Effector CD8-positive, alpha-beta T cell (primary cell): ENCODE measurements around the gene JUND.

Source experiments
- DNase-seq: peaks from one replicate; lab custom pipeline; 2025; lab: John Stamatoyannopoulos, UW

JUND gene

DNA sequence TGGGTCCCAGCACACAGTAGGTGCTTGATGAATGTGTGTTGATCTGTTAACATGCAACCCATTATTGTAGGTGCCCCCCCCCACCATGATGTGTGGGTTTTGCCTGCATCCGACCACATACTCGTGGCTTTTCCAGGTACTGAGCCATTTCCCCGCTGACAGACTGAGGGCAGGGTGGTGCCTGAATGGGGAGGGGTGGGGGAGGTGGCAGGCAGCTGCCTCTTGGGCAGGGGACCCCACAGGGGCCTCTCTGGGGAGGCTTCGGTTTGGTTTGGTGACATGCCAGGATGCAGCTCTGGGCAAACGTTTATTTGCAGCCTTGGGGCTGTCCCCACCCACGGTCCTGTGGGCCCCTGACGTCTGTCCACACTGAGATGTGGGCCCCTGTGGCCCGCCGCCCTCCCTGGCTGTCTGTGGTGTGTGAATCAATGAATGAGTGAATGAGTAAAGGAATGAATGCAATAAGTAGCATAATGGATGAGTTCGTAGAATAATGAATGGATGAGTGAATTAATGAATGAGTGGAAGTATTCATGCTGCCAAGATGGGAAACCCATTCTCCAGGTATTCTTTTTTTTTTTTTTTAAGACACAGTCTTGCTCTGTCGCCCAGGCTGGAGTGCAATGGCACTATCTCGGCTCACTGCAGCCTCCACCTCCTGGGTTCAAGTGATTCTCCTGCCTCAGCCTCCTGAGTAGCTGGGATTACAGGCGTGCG lies 9.0 kb upstream of the JUND start:
- DNase-seq = peak; percentile 63

DNA sequence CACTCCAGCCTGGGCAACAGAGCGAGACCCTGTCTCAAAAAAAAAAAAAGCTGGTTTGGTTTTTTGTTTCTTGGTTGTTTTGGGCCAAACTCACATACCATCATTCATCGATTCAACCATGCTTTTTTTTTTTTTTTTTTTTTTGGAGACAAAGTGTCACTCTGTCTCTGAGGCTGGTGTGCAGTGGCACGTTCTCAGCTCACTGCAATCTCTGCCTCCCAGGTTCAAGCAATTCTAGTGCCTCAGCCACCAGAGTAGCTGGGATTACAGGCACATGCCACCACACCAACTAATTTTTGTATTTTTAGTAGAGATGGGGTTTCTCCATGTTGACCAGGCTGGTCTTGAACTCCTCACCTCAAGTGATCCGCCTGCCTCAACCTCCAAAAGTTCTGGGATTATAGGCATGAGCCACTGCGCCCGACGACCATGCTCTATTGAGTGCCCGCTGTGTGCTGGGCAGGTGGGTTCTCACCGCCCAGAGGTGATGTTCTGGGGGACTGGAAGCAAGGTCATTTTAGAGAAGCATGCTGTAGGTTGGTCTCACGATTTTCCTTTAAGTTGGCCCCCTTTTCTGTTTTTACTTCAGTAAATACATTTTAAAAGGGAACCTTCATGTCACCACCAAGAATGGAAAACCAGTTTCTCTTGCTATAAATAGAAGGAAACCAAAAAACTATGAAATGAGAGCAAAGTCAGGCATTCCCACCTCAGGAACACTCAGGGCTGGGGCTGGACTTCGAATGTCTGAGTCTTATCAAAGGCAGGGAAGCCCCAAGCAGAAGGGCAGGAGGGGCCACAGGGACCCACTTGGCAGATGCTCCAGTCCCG lies 8.3 kb upstream of the JUND start:
- no peak for DNase-seq

DNA sequence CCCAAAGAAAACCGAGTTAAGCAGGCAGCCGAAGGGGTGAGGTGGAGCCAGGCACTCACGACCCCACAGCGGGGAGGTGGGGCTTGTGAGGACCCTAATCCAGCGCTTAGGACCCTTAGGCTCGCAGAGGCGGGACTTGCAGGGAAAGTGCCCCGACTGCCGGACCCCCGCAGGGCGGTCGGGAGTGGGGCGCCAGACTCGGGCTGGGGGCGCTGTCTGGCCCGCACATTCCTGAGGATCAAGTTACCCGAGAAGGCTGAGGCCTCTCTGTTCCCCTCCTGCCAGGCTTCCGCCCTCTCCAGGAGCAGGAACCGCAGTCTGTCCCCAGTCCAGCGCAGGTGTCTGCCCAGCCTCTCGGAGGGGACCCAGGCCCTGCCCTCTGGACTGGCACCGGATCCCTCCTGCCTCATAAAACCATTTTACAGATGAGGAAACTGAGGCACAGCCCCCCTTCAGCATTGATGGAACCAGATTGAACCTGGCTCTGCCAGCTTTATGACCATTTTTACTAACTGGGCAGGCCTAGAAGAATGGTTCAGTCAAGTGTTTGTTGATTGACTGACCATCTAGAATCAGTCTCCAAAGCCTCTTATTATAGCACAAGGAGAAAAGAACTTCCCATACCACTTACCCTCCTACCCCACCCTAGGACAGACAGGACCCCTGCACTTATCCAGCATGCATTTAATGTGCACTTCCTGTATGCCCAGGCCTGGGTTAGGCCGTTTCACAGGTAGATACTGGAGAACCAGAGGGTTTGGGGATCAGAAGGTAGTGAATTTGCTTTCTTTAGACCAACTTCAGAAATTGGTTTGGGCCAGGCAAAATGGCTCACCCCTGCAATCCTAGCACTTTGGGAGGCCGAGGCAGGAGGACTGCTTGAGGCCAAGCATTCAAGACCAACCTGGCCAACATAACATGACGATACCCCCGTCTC lies 6.7 kb upstream of the JUND start:
- no peak for DNase-seq

DNA sequence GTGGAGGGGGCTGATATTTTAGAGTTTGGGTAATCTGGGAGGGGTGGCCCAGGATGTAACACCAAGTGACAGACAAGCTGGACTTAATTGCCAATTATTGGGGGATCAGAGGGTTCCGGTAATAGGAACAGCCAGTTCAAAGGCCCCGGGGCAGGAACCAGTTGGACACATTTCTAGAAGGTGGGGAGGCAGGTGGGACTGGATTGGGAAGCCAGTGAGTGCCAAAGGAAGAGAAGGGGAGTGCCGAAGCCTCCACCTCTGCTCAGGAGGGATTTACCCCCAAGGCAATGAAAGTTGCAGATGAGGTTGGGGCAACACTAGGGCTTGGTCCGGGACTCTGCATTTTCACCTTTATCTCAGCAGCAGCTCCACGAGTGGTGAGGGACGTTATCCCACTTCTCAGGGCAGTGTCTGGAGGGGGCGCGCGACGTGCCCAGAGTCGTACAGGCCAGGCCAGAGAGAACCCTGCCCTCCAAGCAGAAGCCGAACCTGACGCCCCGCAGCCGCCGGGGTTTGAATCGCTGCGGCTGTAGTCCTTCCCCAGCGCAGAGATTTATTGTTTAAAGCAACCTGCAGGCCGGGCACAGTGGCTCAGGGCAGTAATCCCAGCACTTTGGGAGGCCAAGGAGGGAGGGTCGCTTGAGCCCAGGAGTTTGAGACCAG lies 5.7 kb upstream of the JUND start:
- DNase-seq = no peak

DNA sequence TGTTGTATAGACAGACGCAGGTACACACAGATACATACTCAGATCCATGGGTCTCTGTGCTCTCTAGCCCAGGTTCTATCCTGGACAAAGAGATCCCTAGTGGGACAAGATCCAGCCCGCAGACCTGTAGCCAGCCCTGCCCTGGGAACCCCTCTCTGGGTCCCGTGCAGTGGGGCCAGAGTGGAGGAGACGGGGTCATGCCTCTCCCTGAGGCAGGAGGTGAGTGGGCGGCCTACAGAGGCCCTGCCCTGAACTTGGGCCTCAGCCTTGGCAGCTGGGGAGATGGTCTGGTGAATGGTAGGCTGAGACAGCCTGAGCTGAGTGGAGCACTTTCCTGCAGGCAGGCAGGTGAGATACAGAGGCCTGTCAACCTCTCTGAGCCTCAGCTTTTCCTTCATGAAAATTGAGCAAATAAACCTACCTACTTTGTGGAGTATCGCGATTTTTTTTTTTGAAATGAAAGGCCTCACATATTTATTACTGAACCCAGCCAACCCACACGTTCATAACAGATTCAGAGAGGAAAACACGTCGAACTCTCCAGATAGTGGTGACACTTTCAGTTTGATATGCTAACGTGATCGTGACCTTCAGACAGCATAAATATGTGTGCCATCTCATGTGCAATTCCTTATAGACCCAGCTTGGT lies 3.4 kb upstream of the JUND start:
- no peak for DNase-seq

DNA sequence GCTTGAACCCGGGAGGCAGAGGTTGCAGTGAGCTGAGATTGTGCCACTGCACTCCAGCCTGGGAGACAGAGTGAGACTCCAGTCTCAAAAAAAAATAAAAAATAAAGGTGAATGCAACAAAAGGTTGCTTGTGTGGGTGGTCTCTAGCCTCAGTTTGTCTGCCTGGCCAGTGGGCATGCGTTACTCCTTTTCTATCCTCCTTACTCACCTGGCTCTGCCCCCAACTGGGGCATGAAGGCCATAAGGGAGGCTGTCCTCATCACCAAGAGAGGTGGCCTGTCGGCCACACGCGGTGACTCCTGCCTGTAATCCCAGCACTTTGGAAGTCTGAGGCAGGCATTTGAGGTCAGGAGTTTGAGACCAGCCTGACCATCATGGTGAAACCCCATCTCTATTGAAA lies 1.9 kb upstream of the JUND start:
- DNase-seq = no peak

DNA sequence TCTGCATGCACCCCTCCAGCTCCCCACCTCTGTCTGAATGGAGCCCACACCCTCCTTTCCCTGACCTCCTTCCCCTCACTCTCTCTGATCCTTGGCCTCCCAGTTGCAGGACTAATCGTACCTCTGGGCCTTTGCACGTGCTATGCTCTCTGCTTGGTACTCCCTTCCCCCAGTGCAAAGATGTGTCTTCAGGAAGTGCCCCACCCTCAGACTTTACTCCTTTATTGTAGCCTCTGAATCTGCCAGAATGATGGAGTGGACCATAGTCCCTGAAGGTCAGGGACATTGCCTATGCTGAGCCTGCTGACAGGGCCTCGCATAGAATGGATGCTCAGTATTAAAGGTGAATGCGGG lies 1.3 kb upstream of the JUND start:
- no peak for DNase-seq

DNA sequence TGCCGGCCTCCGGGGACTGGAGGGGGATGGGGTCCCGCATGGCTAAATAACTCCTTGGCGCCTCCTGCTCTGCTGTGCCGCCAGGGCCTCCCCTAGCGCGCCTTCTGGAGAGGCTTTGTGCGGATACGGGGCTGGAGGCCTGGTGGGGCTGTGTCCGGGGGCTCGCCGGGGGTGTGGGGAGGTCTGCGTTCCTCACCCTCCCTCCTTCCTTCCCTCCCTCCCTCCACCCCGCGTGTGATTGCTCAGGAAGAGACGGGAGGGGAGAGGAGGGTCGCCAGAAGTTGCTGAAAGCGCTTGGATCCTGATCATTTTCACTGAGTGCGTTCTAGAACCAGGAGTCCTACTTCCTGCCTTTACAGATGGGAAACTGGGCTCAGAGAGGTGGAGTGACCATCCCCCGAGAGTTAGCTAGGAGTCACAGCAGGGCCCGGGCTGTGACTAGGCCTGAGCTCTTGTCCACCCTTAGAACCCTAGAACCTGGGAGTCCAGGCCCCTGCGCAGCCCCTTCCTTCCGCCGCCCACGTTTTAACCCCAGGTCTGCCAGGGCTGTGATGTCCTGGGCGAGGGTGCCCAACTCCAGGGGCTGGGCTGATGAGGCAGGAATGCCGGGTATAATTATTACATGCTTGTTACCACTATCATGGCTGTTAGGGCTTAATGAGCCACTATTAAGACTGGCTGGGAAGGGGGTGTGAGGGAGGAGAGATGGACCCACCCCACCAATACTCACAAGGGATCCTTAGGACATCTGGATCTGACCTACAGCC lies 782 bp upstream of the JUND start:
- peak; percentile 65 for DNase-seq

DNA sequence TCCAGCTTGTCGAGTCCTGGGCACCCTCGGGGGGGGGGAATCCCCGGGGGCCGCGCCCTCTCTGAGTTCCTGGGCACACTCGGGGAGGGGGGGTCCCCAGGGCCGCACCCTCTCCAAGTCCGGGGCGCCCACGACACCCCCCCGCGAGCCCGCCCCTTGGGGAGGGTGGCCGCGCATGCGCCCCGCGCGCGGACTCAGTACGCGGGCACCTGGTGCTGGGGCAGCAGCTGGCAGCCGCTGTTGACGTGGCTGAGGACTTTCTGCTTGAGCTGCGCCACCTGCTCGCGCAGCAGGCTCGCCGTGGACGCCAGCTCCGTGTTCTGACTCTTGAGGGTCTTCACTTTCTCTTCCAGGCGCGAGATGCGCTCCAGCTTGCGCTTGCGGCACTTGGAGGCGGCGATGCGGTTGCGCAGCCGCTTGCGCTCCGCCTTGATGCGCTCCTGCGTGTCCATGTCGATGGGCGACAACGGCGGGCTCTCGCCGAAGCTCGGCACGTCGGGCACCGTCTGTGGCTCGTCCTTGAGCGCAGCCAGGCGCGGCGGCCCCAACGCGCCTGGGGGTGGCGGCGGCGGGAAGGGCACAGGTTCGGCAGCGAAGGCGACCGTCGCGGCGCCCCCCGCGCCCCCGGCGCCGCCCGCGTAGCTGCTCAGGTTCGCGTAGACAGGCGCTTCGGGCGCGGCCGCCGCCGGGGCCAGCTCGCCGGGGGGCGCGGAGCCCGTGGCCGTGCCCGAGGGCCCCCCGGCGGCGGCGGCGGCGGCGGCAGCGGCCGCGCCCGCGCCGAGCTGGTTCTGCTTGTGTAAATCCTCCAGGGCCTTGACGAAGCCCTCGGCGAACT lies 958 bp downstream of the JUND start:
- peak; percentile 77 for DNase-seq

DNA sequence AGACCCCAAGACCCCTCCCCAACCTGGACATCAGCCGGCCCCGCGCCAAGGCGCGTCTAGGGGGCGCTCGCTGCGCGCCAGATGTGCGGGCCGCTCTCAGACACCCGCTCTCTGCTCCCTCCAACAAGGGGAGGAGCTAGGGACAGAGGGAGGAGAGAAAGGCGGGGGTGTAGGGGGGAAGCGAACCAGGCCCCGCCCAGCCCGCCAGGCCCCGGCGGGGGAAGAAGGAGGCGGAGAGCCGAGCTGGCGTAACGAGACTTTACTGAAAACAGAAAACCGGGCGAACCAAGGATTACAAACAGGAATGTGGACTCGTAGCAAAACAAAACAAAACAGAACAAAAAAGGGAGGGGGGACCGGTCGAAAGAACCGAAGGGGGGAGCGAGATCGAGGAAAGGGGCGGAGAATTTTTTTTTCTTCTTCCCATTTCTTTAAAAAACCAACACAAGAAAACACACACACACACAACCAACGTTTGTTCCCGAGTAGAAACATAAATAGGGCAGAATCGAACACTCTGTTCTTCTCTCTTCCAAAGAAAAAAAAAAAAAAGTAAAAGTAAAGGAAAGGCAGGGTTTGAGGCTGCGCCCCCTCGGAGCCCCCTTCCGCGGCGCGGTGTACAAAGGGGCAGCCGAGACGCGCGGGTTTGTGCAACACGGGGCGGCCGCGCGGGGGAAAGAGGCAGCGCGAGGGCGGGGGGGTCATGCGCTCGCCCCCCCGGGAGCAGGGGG lies 1.7 kb downstream of the JUND start:
- DNase-seq = peak; percentile 83

DNA sequence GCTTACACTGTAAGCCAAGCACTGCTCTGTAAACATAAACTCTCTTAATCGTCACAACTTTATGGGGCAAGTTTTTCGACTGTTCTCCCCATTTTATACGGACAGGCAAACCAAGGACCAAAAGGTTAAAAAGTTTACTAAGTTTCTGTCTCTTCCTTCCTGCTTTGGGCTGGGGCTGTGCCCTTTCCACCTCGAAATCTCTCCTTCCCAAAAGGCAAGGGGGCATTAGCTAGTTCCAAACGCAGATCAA lies 2.2 kb downstream of the JUND start:
- no peak for DNase-seq

DNA sequence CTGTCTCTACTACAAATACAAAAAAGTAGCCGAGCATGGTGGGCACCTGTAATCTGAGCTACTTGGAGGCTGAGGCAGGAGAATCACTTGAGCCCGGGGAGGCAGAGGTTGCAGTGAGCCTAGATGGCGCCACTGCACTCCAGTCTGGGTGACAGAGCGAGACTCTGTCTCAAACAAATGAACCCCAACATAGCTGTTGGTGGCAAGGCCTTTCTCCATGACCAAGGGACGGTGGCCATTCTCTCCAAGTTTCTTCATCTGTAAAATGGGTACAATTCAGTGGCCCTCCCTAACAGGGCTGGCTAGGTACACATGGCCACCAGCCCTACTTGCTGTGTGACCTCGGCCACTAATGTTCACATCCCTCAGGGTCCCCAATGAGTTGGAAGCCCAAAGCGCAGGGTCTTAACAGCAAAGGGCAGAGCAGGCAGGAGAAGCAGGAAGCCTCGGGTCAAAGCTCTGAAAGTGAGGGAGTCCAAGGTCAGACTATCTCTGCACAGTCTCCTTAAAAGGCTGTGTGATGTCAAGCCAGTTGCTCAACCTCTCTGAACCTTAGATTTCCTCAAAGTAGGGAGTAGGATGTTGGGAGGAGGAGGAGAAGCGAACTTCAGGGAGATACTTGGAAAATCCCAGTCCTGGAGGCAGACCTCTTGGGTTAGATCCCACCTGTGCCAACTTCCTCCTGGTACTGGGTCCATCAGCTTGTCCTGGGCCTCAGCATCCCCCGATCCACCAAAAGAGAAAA lies 2.7 kb downstream of the JUND start:
- DNase-seq = peak; percentile 57

DNA sequence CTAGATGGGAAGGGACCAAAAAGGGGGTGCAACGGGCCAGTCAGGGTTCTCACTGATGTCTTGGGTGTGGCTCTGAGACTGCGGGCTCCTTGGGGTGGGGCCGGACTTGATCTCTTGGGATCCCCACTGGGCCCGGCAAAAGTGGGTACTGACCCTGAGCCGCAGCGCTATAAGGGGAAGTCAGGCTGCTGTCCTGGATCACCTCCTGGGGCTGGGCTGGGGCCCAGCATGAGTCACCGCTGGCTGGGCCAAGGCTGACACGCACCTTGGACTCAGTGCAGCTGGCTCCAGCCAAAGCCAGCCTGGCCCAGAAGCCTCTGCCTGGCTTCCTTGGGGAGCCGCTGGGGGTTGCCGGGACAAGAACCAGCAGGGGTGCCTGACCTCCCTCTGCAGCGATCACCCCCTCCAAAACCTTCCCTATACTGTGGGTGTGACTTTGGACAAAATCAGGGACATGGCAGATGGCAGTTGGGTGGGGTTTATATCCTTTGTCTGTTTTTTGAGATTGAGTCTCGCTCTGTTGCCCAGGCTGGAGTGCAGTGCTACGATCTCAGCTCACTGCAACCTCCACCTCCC lies 6.6 kb downstream of the JUND start:
- DNase-seq = no peak

DNA sequence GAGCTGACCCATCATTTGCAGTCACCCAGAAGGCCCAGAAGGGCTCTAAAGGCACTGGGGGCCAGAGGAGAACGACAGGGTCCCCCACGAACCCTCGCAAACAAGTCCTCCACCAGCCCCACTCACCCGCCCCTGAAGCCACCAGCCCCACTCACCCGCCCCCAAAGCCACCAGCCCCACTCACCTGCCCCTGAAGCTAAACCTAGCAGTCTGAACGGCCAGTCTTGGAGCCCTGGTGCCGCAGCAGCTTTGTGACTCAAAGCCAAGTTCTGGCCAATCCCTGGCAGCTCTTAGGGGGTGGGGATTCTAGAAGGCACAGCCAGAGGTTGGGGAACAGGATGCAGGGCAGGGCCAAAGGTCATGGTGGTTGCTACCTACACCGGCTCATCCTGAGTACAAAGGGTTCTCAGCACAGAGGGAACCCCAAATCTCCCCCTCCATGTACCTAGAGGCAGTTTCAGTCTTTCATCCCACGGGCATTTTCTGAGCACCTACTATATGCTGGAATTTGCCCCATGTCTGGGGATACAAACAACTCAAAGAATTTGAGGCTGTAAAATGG lies 7.1 kb downstream of the JUND start, which contains the start of gene IQCN:
Gene IQCN, minus strand, starts transcription at position 234 of the 562 bp plus-strand sequence. CDS start 4,974 bp downstream, outside the sequence.
- peak; percentile 29 for DNase-seq

DNA sequence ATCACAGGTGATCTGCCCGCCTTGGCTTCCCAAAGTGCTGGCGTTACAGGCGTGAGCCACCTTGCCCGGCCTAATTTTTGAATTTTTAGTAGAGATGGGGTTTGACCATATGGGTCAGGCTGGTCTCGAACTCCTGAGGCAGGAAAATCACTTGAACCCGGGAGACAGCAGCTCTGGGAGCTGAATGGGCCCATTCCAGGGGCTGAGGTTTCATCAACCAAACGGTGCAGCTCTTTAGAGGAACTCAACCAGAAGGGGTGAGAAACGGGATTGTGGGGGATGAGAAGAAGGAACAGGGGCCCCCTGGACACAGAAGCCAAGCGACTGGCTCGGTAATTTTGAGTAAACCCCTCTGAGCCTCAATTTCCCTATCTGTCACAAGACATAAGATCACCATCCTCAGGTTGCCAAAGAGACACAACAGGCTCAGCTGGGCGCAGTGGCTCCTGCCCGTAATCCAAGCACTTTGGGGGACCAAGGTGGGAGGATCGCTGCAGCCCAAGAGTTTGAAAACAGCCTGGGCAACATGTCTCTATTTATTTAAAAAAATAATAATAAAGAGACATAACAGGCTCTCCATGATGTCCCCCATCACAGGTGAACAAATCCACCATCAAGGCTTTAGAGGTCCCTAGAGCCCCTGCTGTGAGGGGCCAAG lies 7.7 kb downstream of the JUND start:
- no peak for DNase-seq

DNA sequence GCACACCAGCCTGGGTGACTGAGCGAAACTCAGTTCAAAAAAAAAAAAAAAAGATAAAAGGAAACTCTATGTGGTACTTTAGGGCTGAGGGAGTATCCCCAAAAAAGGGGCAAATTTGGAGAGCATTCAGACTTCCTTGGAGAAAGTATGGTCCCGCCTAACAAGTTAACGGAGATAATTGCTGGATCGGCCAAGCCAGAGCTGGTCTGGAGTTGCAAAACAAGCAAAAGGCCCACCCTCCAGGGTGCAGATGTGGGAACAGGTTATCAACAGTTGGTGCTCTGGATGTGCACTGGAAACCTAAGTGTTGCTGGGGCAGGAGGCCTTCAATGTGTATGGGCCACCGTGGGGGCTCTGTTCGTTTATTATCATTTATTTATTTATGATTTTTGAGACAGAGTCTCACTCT lies 10.0 kb downstream of the JUND start:
- DNase-seq = no peak

DNA sequence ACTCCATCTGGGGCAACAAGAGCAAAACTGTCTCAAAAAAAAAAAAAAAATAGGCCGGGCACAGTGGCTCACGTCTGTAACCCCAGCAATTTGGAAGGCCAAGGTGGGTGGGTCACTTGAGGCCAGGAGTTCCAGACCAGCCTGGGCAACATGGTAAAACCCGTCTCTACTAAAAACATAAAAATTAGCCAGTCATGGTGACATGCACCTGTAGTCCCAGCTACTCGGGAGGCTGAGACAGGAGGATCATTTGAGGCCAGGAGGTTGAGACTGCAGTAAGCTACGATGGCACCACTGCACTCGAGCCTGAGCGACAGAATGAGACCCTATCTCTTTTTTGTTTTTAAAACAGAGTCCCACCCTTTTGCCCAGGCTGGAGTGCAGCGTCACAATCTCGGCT lies 11.1 kb downstream of the JUND start:
- DNase-seq = no peak
